ENCODE results near the gene CDAN1. TPM values are rescaled to one million over a fixed set of nuclear protein-coding genes. Genes with fewer than 3 reads are reported as not detected.

CDAN1 gene
- total and polyA plus RNA-seq, 2 experiments from 2014 or later, result 16.6 to 20.9 TPM

DNA sequence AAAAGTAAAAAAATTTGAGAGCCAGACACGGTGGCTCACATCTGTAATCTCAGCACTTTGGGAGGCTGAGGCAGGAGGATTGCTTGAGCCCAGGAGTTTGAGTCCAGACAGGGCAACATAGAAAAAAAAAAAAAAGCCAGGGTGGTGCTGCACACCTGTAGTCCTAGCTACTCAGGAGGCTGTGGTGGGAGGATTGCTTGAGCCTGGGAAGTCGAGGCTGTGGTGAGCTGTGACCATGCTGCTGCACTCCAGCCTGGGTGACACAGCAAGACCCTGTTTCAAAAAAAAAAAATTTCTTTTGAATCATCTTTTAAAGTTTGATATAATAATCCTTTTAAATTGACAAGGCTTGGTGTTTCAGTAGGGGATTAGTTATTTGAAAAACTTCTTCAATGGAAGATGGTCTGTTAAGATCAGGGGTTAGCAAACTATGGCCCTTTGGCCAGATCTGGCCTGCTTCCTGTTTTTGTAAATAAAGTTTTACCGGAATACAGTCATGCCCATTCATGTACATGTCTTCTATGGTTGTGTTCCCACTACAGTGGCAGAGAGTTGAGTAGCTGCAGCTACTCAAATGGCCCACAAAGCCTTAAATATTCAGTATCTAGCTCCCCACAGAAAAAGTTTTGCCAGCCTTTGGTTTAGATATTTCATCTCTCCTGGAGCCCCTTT, 28.9 kb downstream of the CDAN1 start:
- TF ChIP-seq, protein P1, sequence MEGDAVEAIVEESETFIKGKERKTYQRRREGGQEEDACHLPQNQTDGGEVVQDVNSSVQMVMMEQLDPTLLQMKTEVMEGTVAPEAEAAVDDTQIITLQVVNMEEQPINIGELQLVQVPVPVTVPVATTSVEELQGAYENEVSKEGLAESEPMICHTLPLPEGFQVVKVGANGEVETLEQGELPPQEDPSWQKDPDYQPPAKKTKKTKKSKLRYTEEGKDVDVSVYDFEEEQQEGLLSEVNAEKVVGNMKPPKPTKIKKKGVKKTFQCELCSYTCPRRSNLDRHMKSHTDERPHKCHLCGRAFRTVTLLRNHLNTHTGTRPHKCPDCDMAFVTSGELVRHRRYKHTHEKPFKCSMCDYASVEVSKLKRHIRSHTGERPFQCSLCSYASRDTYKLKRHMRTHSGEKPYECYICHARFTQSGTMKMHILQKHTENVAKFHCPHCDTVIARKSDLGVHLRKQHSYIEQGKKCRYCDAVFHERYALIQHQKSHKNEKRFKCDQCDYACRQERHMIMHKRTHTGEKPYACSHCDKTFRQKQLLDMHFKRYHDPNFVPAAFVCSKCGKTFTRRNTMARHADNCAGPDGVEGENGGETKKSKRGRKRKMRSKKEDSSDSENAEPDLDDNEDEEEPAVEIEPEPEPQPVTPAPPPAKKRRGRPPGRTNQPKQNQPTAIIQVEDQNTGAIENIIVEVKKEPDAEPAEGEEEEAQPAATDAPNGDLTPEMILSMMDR (IDR thresholded peaks at IDR 0.05; ENCODE audit: low read depth, low read length), result no peak
- no peaks in the 10 kb centered on the region for H3K9me3 ChIP-seq (ENCODE audit: low read depth)
- H3K27ac ChIP-seq, result no peak overlapping the region
- no peaks in the 10 kb centered on the region for H3K4me1 ChIP-seq (ENCODE audit: low read depth)
- DNase-seq (ENCODE audit: low read depth in 1 of 2, low spot score in 1 of 2), result no peak
- no peak overlapping the region for H3K4me3 ChIP-seq
- H3K27me3 ChIP-seq, result no peaks in the 10 kb centered on the region
- no peaks in the 10 kb centered on the region for H3K36me3 ChIP-seq

DNA sequence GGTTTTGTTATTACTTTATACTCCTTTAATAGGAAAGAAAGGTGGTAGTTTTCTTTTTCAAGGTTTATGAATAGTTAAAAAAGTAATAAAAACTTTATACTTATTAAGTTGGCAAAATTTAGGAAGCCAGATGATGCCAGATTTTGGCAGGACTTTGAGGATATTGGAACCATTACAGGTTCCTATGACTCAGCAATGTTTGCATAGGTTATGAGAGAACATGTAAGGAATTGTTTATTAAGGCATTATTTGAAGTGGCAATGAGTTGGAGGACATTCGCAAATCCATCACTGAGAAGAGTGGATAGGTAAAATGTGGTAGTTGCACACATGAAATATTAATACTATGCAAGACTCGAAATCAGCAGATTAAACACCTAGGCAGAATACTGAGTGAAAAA, 29.9 kb downstream of the CDAN1 start:
- Histone ChIP-seq H3K4me1 (ENCODE audit: low read depth) (no peaks in the 10 kb centered on the region), H3K27me3 (no peaks in the 10 kb centered on the region), H3K27ac (no peak overlapping the region), H3K4me3 (no peak overlapping the region), H3K36me3 (no peaks in the 10 kb centered on the region), H3K9me3 (ENCODE audit: low read depth) (no peaks in the 10 kb centered on the region)
- peak in 1 of 2 donors; percentile 23 for DNase-seq (ENCODE audit: low read depth in 1 of 2, low spot score in 1 of 2)
- TF ChIP-seq, protein P1 (IDR thresholded peaks at IDR 0.05; ENCODE audit: low read depth, low read length), result no peak

DNA sequence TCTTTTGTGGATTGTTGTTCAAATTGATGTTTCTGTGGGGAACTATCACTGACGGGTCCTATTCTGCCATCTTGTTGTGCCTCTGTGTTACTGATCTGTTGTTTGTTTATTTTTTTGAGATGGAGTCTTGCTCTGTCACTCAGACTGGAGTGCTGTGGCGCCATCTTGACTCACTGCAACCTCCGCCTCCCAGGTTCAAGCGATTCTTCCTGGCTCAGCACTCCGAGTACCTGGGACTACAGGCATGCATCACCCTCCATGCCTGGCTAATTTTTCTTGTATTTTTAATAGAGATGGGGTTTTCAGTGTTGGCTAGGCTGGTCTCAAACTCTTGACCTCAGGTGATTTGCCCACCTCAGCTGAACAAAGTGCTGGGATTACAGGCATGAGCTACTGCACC, 31.6 kb downstream of the CDAN1 start:
- TF ChIP-seq, protein P1 (IDR thresholded peaks at IDR 0.05; ENCODE audit: low read depth, low read length), result no peak
- no peaks in the 10 kb centered on the region for H3K9me3 ChIP-seq (ENCODE audit: low read depth)

DNA sequence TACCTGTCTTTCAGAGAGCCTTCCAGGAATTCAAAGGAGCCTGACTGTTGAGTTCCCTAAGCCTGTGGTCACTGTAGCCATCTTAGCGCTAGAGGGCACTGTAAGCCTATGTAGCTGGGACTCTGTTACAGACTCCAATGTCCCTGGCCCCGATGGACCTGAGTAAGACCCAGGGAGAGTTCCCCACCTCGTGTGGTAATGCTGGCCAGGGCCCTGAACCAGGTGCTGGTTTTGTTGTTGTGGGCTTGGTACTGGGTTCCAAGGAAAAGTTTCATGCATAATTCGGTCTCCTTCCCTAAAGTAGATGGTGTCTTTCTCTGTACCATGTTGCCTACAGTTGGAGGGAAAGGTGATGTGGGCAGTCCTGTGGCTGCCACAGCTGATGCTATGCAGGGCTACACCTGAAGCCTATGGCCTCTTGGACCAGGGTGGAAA, 32.4 kb downstream of the CDAN1 start:
- Histone ChIP-seq H3K27ac (no peak overlapping the region), H3K4me3 (no peak overlapping the region)
- TF ChIP-seq, protein P1 (IDR thresholded peaks at IDR 0.05; ENCODE audit: low read depth, low read length), result peak; percentile 94

More for the DNA sequence above, 31.6 kb downstream of the CDAN1 start:
- DNase-seq (ENCODE audit: low read depth in 1 of 2, low spot score in 1 of 2), result no peak
- no peak overlapping the region for H3K27ac ChIP-seq
- no peaks in the 10 kb centered on the region for H3K4me1 ChIP-seq (ENCODE audit: low read depth)
- H3K27me3 ChIP-seq, result no peaks in the 10 kb centered on the region
- H3K36me3 ChIP-seq, result no peaks in the 10 kb centered on the region
- no peak overlapping the region for H3K4me3 ChIP-seq

DNA sequence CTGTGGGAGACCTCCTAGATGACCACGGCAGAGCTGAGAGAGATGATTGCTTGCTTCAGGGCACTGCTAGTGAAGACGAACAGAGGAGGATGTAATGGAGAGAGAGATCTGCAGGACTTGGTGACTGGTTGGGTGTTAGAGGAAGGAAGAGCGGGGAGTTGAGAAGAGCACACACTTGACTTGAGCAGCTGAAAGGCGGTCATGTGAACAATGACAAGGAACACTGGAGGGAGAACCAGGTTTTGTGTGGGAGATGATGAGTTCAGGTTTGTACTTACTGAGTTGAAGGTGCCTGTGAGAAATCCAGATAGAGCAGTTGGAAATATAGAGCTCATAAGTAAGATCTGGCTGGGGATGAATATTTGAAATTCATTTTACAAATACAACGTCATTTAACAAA, 40.3 kb downstream of the CDAN1 start:
- Histone ChIP-seq H3K4me1 (ENCODE audit: low read depth) (no peaks in the 10 kb centered on the region), H3K9me3 (ENCODE audit: low read depth) (no peaks in the 10 kb centered on the region), H3K27ac (no peak overlapping the region), H3K36me3 (no peaks in the 10 kb centered on the region), H3K27me3 (no peaks in the 10 kb centered on the region), H3K4me3 (no peak overlapping the region)
- TF ChIP-seq, protein P1 (IDR thresholded peaks at IDR 0.05; ENCODE audit: low read depth, low read length), result no peak
- no peak for DNase-seq (ENCODE audit: low read depth in 1 of 2, low spot score in 1 of 2)

More for the DNA sequence above, 32.4 kb downstream of the CDAN1 start:
- Histone ChIP-seq H3K36me3 (no peaks in the 10 kb centered on the region), H3K9me3 (ENCODE audit: low read depth) (no peaks in the 10 kb centered on the region), H3K27me3 (no peaks in the 10 kb centered on the region), H3K4me1 (ENCODE audit: low read depth) (no peaks in the 10 kb centered on the region)
- peak; percentile 81 to 86 for DNase-seq (ENCODE audit: low read depth in 1 of 2, low spot score in 1 of 2)

Data from cardiac muscle cell (in vitro differentiated cells and primary cell).